ENCODE measurements around the gene FOXA1.

DNA sequence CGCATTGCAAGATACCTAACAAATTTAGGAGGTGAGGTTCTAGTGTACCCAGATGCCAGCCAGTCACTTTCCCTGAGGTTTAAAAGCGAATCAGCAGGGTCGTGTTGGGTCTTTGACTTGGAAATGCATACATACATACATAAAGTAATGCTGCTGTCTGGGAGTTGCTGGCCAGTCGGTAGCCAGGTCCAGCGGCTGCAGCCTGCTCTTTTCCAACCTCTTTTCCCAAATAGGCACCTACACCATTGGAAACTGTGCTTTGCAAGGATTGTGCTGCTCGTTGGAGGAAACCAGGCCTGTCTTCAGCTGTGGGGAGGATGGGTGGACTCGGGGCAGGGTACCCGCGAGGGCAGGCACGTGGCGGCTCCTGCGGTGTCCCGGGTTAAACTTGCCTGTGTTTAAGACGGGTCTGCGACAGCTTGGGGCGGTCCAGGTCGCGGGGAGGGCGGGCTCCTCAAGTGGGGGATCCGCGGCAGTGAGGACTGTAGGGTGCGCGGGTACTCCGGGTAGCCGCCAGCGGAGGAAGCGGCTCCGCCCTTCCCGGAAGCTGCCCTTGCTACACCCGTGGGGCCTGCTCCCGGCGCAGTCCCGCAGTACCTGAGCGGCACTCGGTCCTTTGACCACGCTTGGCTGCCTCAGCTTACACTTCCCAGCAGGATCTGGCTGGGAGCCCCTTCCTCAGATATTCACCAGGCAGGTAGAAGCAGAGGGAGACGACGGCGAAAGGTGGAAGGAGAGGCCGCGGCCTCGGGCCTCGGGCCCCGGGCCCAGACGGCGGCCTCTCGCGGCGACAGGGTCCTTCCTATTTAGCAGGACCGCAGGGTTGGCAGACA lies 3.1 kb upstream of the FOXA1 start:
- TF ChIP-seq CTCF (IDR thresholded peaks at IDR 0.05 in 8 of 11, conservative IDR thresholded peaks at IDR 0.05 in 3 of 11) = no peak
- TF ChIP-seq POLR2AphosphoS5 (IDR thresholded peaks at IDR 0.05) = no peak
- TF ChIP-seq POLR2A (IDR thresholded peaks at IDR 0.05) = no peak

Data from spleen (tissue), 7 donors.